Heart right ventricle (tissue), 16 donors: Measurements from ENCODE around the gene ZNF786. TPM values are rescaled to one million over a fixed set of nuclear protein-coding genes. Genes with fewer than 3 reads are reported as not detected.

ENCODE experiments used
- ATAC-seq, 8 donors: fragments of 200-7000 bp; cut with Tn5 transposase; one replicate each; pipeline ENCODE4 v1.9.1; 2020; ENCODE audit warnings: mild to moderate bottlenecking in 8 of 8, moderate library complexity in 8 of 8, moderate number of reproducible peaks in 1 of 8
- DNase-seq, 2 donors: peaks; one replicate each; pipeline ENCODE4 v3.0.0-alpha.2; 2020
- H3K27ac ChIP-seq, 10 donors: fragments of 200-600 bp; sonication (generic) in 2 of 10; one replicate each; pipeline versions ENCODE4 v1.5.0 to v1.8.0; 2020 to 2022; ENCODE audit warnings: mild to moderate bottlenecking in 3 of 10
- H3K27me3 ChIP-seq, 7 donors: fragments of 200-600 bp; one replicate each; pipeline ENCODE4 v1.8.0; 2021 to 2022; ENCODE audit warnings: mild to moderate bottlenecking in 2 of 7
- H3K36me3 ChIP-seq, 9 donors: fragments of 200-600 bp; sonication (generic) in 1 of 9; one replicate each; pipeline versions ENCODE4 v1.5.0 to v1.8.0; 2020 to 2022; ENCODE audit warnings: mild to moderate bottlenecking in 2 of 9
- H3K4me1 ChIP-seq, 9 donors: fragments of 200-600 bp; sonication (generic) in 1 of 9; one replicate each; pipeline versions ENCODE4 v1.5.0 to v1.8.0; 2020 to 2022; ENCODE audit warnings: mild to moderate bottlenecking in 4 of 9
- H3K4me3 ChIP-seq, 10 donors: fragments of 200-600 bp; sonication (generic) in 2 of 10; one replicate each; pipeline versions ENCODE4 v1.5.0 to v1.8.0; 2020 to 2022; ENCODE audit warnings: mild to moderate bottlenecking in 7 of 10, moderate library complexity in 2 of 10
- H3K9me3 ChIP-seq, 11 donors: fragments of 200-600 bp in 10 of 11; sonication (generic) in 2 of 11; one replicate each; pipeline versions ENCODE4 v1.5.0 to v1.8.0; 2013 to 2022; ENCODE audit warnings: mild to moderate bottlenecking in 2 of 11, control low read depth in 1 of 11, moderate library complexity in 1 of 11
- CTCF ChIP-seq, 9 donors: fragments of 200-600 bp; sonication (generic) in 2 of 9; IDR thresholded peaks; one replicate each; pipeline versions ENCODE4 v1.5.0 to v1.8.0; 2021 to 2022; ENCODE audit warnings: antibody characterized with exemption in 9 of 9, mild to moderate bottlenecking in 5 of 9, moderate library complexity in 1 of 9
- WGBS, 2 donors: extraction: QIAGEN DNeasy Blood & Tissue Kit; methylation state at CpG; one replicate each; pipeline ENCODE4 v1.1.7; 2013; ENCODE audit warnings: inconsistent platforms in 1 of 2; 5-methylcytosine and 5-hydroxymethylcytosine counted together
- intact Hi-C, 10 donors: fragments of 100-400 bp; cut with DNase I; formaldehyde crosslinking; loops; one replicate each; pipeline versions ENCODE4 v1.11.1 to v1.14.2; 2022
- polyA plus RNA-seq, 2 donors: library from polyadenylated mRNA; stranded (reverse); fragments of 200-250 nt; gene quantifications; one replicate each; pipeline ENCODE4 v1.2.3, GENCODE V29; 2013
- total RNA-seq, 10 donors: library from RNA; stranded (reverse); fragmentation: NEBNext Ultra II Directional in 3 of 10; extraction: Animal tissue kit (Norgen Biotek cat#: 25700) in 3 of 10; gene quantifications; one replicate each; pipeline versions ENCODE4 v1.2.1 to v1.2.4, GENCODE V29; 2021 to 2023
- donor health status: Arrhythmogenic right ventricular cardiomyopathy.
- donor health status: ischemic (EF 13 %, LVEDD 7.1; RV severe dilation, severe dysfunction).
- donor health status: healthy with polysubstance abuse.
- donor health status: DM: no; HTN: yes; CAD: no.
- donor health status: DM: no; HTN: no; CAD: no.
- donor health status: ischemic (EF 25% LVEDD 6.9; RV normal size, moderate dysfunction).
- donor health status: ischemic (EF 25% LVEDD 5.7; RV mildly dilated, moderate dysfunction).
- donor health status: healthy.
- donor health status: DM: yes; HTN: yes; CAD: no.
- donor health status: Ischemic cardiomyopathy.
- donor health status: ischemic (EF 35%, LVEDD 5.7; RV mildly dilated, moderate dysfunction).
- donor health status: nonischemic (EF 11% LVEDD 7.7; RV severe dilation, severe dysfunction).
- donor health status: DM: yes; HTN: yes; CAD: no.
- donor health status: PGD.
- donor health status: ischemic (EF 29% LVEDD 5.4; RV normal size, mild dysfunction).
- donor health status: nonischemic (EF 23%, LVEDD 6.1; RV moderate dilation, normal function).

The ZNF786 gene
- total and polyA plus RNA-seq, 12 donors = 2.0 to 3.4 (median 2.6) TPM

GRCh38 chr7:149074116-149074885 lies 16.2 kb downstream of the ZNF786 start:
- Histone ChIP-seq H3K9me3 (no peaks in the 10 kb centered on the region), H3K27ac (no peak overlapping the region), H3K4me1 (peaks cover 0 to 12% (median 0%) of the 10 kb centered on the region in 9 donors), H3K4me3 (no peak overlapping the region), H3K36me3 (peaks cover 0 to 73% (median 26%) of the 10 kb centered on the region in 9 donors), H3K27me3 (no peaks in the 10 kb centered on the region)
- DNase-seq (no peak), ATAC-seq (no peak)
- intact Hi-C loops = no loop called here
- WGBS, 2 donors = 82 to 85% methylated on average over 3 of the region's 3 CpGs
- no peak for TF ChIP-seq CTCF (IDR thresholded peaks at IDR 0.05)

- DNase-seq = no peak
- no peak for TF ChIP-seq CTCF (IDR thresholded peaks at IDR 0.05)
- ATAC-seq = peak in 2 of 8 donors; percentile 15 to 24
- Histone ChIP-seq H3K27me3 (no peaks in the 10 kb centered on the region), H3K36me3 (peaks cover 0 to 74% (median 26%) of the 10 kb centered on the region in 9 donors), H3K27ac (peak overlapping the region in 8 of 10 donors; percentile 21 to 82 (median 56)), H3K9me3 (no peaks in the 10 kb centered on the region), H3K4me3 (no peak overlapping the region), H3K4me1 (peaks cover 0 to 12% (median 0%) of the 10 kb centered on the region in 9 donors)
- intact Hi-C loops = no loop called here
- WGBS, 2 donors = 78 to 83% methylated on average over 4 of the region's 4 CpGs
These were observed 18.1 kb downstream of the ZNF786 start for GRCh38 chr7:149072438-149072775.

GRCh38 chr7:149071641-149072437 lies 18.7 kb downstream of the ZNF786 start:
- TF ChIP-seq CTCF (IDR thresholded peaks at IDR 0.05) = peak in 6 of 9 donors; percentile 16 to 46 (median 36)
- DNase-seq (peak in 1 of 2 donors; percentile 42), ATAC-seq (peak; percentile 45 to 81 (median 62))
- peaks cover 0 to 70% (median 26%) of the 10 kb centered on the region in 9 donors for H3K36me3 ChIP-seq
- no peaks in the 10 kb centered on the region for H3K27me3 ChIP-seq
- peak overlapping the region in 1 of 10 donors; percentile 20 for H3K4me3 ChIP-seq
- peak overlapping the region in 9 of 10 donors; percentile 21 to 82 (median 55) for H3K27ac ChIP-seq
- H3K4me1 ChIP-seq = peaks cover 0 to 12% (median 0%) of the 10 kb centered on the region in 9 donors
- 69 to 70% methylated on average over 43 to 46 of the region's 46 CpGs for WGBS, 2 donors
- intact Hi-C loops = no loop called here
- H3K9me3 ChIP-seq = no peaks in the 10 kb centered on the region

- 95% methylated on average over 29 of the region's 29 CpGs for WGBS, 2 donors
- ATAC-seq (peak in 4 of 8 donors; percentile 7 to 57 (median 18)), DNase-seq (no peak)
- intact Hi-C loops = no loop called here
- no peak for TF ChIP-seq CTCF (IDR thresholded peaks at IDR 0.05)
- no peaks in the 10 kb centered on the region for H3K27me3 ChIP-seq
- H3K4me1 ChIP-seq = peaks cover 0 to 12% (median 0%) of the 10 kb centered on the region in 9 donors
- no peaks in the 10 kb centered on the region for H3K9me3 ChIP-seq
- peak overlapping the region in 1 of 10 donors; percentile 20 for H3K4me3 ChIP-seq
- H3K27ac ChIP-seq = peak overlapping the region in 7 of 10 donors; percentile 22 to 82 (median 58)
- H3K36me3 ChIP-seq = peaks cover 0 to 64% (median 26%) of the 10 kb centered on the region in 9 donors
These were observed 19.3 kb downstream of the ZNF786 start for GRCh38 chr7:149071182-149071635.
